Stomach (tissue), 9 donors: ENCODE results near the gene OXCT1. TPM values are rescaled to one million over a fixed set of nuclear protein-coding genes. Genes with fewer than 3 reads are reported as not detected.

Experiments used
- DNase-seq, 2 donors: peaks; one replicate each; pipeline versions ENCODE4 v3.0.0 to v3.0.0-alpha.2; 2013 to 2019
- H3K27ac ChIP-seq, 5 donors: fragments of 200-600 bp in 4 of 5; sonication (generic) in 4 of 5; one replicate each; pipeline ENCODE4 v1.5.1; 2013 to 2019; ENCODE audit warnings: mild to moderate bottlenecking in 1 of 5, moderate library complexity in 1 of 5
- H3K27me3 ChIP-seq, 3 donors: fragments of 200-600 bp; sonication (generic); one replicate each; pipeline ENCODE4 v1.5.1; 2017 to 2019; ENCODE audit warnings: mixed run types in 1 of 3
- H3K36me3 ChIP-seq, 4 donors: fragments of 200-600 bp; sonication (generic); 1 replicate in 3 of 4; 2 replicates in 1 of 4; pipeline ENCODE4 v1.5.1; 2016 to 2019
- H3K4me1 ChIP-seq, 4 donors: fragments of 200-600 bp; sonication (generic); one replicate each; pipeline ENCODE4 v1.5.1; 2016 to 2019
- H3K4me3 ChIP-seq, 4 donors: fragments of 200-600 bp; sonication (generic) in 3 of 4; one replicate each; pipeline ENCODE4 v1.5.1; 2016 to 2019; ENCODE audit warnings: mild to moderate bottlenecking in 1 of 4
- H3K9me3 ChIP-seq, 4 donors: fragments of 200-600 bp; sonication (generic); one replicate each; pipeline ENCODE4 v1.5.1; 2016 to 2019
- EP300 ChIP-seq: sonication (generic); formaldehyde crosslinking; IDR thresholded peaks from one replicate; pipeline ENCODE4 v1.6.1; 2017; ENCODE audit warnings: antibody characterized with exemption
- POLR2A ChIP-seq, 4 donors: fragments of 450-650 bp; IDR thresholded peaks; one replicate each; pipeline ENCODE4 v1.6.1; 2016; ENCODE audit warnings: antibody characterized with exemption in 4 of 4, control low read depth in 2 of 4, mild to moderate bottlenecking in 1 of 4, moderate library complexity in 1 of 4
- POLR2AphosphoS5 ChIP-seq, 3 donors: sonication (generic); formaldehyde crosslinking; IDR thresholded peaks; one replicate each; pipeline ENCODE4 v1.6.1; 2016; ENCODE audit warnings: antibody characterized with exemption in 3 of 3
- WGBS, 5 donors: extraction: QIAGEN DNeasy Blood & Tissue Kit in 3 of 5; methylation state at CpG; one replicate each; pipeline versions ENCODE4 v1.1.5 to v1.1.7; 2013 to 2018; 5-methylcytosine and 5-hydroxymethylcytosine counted together
- intact Hi-C: fragments of 100-400 bp; cut with DNase I; formaldehyde crosslinking; loops from one replicate; pipeline ENCODE4 v1.15.1; 2023; ENCODE audit warnings: low total_unique reads
- polyA plus RNA-seq, 3 donors: library from polyadenylated mRNA; stranded (reverse); fragments of 200-250 nt; gene quantifications; one replicate each; pipeline ENCODE4 v1.2.3, GENCODE V29; 2013
- total RNA-seq, 5 donors: library from RNA; depleted of rRNA; stranded (reverse); fragments of >200 nt; gene quantifications; one replicate each; pipeline versions ENCODE4 v1.1.0 to v1.2.3, GENCODE V29; 2014 to 2016
- TF ChIP-seq, protein P1 (sequence below), 7 experiments: fragments of 450-650 bp in 4 of 7; fragments of 200-600 bp in 3 of 7; sonication (generic) in 3 of 7; IDR thresholded peaks; one replicate each; pipeline ENCODE4 v1.5.1; 2016 to 2019; ENCODE audit warnings: antibody characterized with exemption in 7 of 7, control low read depth in 2 of 7, mild to moderate bottlenecking in 1 of 7
- donor health status: healthy with polysubstance abuse.
- donor health status: Bipolar disorder and iron deficiency.
- donor health status: healthy.

OXCT1 gene
- total and polyA plus RNA-seq, 8 donors, result 4.1 to 33.3 (median 14.8) TPM

DNA sequence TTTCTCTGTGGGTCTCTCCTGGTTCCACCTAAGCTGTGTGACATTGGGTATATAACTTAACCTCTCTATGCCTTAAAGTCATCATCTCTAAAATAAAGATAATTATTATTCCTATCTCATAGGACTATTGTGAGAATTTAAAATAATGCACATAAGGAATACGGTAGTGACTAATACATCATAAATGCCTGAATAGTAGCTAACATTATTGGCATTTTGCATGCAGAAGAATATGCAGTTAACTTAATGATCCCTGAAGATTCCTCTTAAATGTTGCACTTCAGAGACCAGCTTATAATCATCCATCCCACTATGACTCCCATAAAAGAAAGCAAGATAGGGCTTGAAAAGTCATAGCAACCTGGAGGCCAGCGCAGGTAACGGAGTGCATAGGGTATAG lies 32.4 kb downstream of the OXCT1 start:
- Histone ChIP-seq H3K4me1 (peaks cover 0 to 19% (median 8%) of the 10 kb centered on the region in 4 donors), H3K36me3 (peaks cover 6 to 44% (median 30%) of the 10 kb centered on the region in 4 donors), H3K27me3 (no peaks in the 10 kb centered on the region), H3K4me3 (no peak overlapping the region), H3K27ac (no peak overlapping the region), H3K9me3 (no peaks in the 10 kb centered on the region)
- 96 to 99% (median 98%) methylated on average over 3 of the region's 3 CpGs for WGBS, 5 donors
- DNase-seq, result no peak
- TF ChIP-seq, protein P1, sequence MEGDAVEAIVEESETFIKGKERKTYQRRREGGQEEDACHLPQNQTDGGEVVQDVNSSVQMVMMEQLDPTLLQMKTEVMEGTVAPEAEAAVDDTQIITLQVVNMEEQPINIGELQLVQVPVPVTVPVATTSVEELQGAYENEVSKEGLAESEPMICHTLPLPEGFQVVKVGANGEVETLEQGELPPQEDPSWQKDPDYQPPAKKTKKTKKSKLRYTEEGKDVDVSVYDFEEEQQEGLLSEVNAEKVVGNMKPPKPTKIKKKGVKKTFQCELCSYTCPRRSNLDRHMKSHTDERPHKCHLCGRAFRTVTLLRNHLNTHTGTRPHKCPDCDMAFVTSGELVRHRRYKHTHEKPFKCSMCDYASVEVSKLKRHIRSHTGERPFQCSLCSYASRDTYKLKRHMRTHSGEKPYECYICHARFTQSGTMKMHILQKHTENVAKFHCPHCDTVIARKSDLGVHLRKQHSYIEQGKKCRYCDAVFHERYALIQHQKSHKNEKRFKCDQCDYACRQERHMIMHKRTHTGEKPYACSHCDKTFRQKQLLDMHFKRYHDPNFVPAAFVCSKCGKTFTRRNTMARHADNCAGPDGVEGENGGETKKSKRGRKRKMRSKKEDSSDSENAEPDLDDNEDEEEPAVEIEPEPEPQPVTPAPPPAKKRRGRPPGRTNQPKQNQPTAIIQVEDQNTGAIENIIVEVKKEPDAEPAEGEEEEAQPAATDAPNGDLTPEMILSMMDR (IDR thresholded peaks at IDR 0.05), result no peak
- TF ChIP-seq POLR2AphosphoS5 (IDR thresholded peaks at IDR 0.05), result no peak
- no peak for TF ChIP-seq EP300
- no peak for TF ChIP-seq POLR2A (IDR thresholded peaks at IDR 0.05)
- intact Hi-C loops, result no loop called here

DNA sequence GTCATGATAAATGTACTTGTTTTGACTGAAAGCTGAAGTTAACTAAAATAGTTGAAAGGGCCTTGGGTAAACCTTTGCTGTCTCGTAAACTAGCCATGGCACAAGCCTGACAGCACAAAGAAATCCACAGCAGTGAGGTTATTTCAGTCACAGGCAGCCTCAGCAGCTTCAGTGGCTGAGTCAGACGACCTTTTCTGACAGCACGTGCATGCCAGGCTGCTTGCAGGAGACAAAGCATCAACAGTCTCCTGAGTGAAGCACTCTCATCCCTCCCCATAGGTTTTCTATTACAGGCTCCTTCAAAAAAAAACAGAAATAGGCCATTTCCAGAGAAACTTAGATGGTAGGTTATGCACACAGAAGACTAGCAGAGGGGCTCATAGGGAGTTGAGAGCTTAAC lies 34.6 kb downstream of the OXCT1 start:
- no peaks in the 10 kb centered on the region for H3K9me3 ChIP-seq
- TF ChIP-seq EP300, result no peak
- TF ChIP-seq, protein P1 (IDR thresholded peaks at IDR 0.05), result no peak
- no peak for TF ChIP-seq POLR2AphosphoS5 (IDR thresholded peaks at IDR 0.05)
- no peak for TF ChIP-seq POLR2A (IDR thresholded peaks at IDR 0.05)
- intact Hi-C loops, result no loop called here
- H3K4me1 ChIP-seq, result peaks cover 0 to 19% (median 8%) of the 10 kb centered on the region in 4 donors
- peak in 1 of 2 donors; percentile 53 for DNase-seq
- H3K36me3 ChIP-seq, result peaks cover 6 to 51% (median 39%) of the 10 kb centered on the region in 4 donors
- H3K27me3 ChIP-seq, result no peaks in the 10 kb centered on the region
- no peak overlapping the region for H3K27ac ChIP-seq
- H3K4me3 ChIP-seq, result no peak overlapping the region
- 43 to 59% (median 50%) methylated on average over 3 of the region's 3 CpGs for WGBS, 5 donors

GRCh38 chr5:41834506-41834905 lies 35.7 kb downstream of the OXCT1 start:
- no peaks in the 10 kb centered on the region for H3K9me3 ChIP-seq
- TF ChIP-seq POLR2AphosphoS5 (IDR thresholded peaks at IDR 0.05) (no peak), POLR2A (IDR thresholded peaks at IDR 0.05) (no peak), EP300 (no peak)
- TF ChIP-seq, protein P1 (IDR thresholded peaks at IDR 0.05), result no peak
- no peak overlapping the region for H3K4me3 ChIP-seq
- H3K27me3 ChIP-seq, result no peaks in the 10 kb centered on the region
- no peak overlapping the region for H3K27ac ChIP-seq
- peaks cover 6 to 43% (median 36%) of the 10 kb centered on the region in 4 donors for H3K36me3 ChIP-seq
- intact Hi-C loops, result no loop called here
- peaks cover 0 to 19% (median 8%) of the 10 kb centered on the region in 4 donors for H3K4me1 ChIP-seq
- no peak for DNase-seq
- 27 to 59% (median 31%) methylated on average over 1 of the region's 1 CpG for WGBS, 5 donors

DNA sequence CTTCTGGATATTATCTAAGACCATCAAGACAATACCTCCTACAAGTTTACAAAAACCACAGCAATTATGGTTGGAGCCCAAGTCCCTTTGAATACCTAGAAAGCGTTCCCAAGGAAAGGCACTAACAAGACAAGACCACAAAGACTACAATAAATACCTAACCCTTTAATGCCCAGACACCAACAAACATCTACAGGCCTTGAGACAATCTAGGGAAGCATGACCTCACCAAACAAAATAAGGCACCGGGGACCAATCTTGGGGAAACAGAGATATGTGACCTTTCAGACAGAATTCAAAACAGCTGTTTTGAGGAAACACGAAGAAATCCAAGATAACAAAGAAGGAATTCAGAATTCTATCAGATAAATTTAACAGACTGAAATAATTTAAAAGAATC lies 37.8 kb downstream of the OXCT1 start:
- H3K36me3 ChIP-seq, result peaks cover 0 to 31% (median 21%) of the 10 kb centered on the region in 4 donors
- no peaks in the 10 kb centered on the region for H3K9me3 ChIP-seq
- intact Hi-C loops, result no loop called here
- peaks cover 0 to 19% (median 8%) of the 10 kb centered on the region in 4 donors for H3K4me1 ChIP-seq
- no peaks in the 10 kb centered on the region for H3K27me3 ChIP-seq
- WGBS, 5 donors, result 80 to 91% (median 85%) methylated on average over 3 of the region's 3 CpGs
- DNase-seq, result no peak
- no peak overlapping the region for H3K4me3 ChIP-seq
- TF ChIP-seq POLR2A (IDR thresholded peaks at IDR 0.05) (no peak), POLR2AphosphoS5 (IDR thresholded peaks at IDR 0.05) (no peak), EP300 (no peak)
- TF ChIP-seq, protein P1 (IDR thresholded peaks at IDR 0.05), result no peak
- H3K27ac ChIP-seq, result no peak overlapping the region
